GM23248 (cell line): ENCODE measurements around the gene SEMA3C. TPM values are rescaled to one million over a fixed set of nuclear protein-coding genes. Genes with fewer than 3 reads are reported as not detected.
A peak's percentile ranks its signal among the peaks of the same experiment; 100 is the strongest.
"Not testable (repeated sequence)": the region's sequence is repeated elsewhere in the genome, so short reads cannot be mapped to it uniquely, and the experiment has no call there.

ENCODE experiments used
- DNase-seq: peaks from one replicate; pipeline ENCODE4 v3.0.0-alpha.2; 2015
- H2AFZ ChIP-seq: fragments of 200-600 bp; sonication (generic); 2 replicates; pipeline ENCODE4 v1.6.1; 2016; ENCODE audit warnings: antibody characterized with exemption
- H3F3A ChIP-seq: fragments of 200-600 bp; sonication (generic); 2 replicates; pipeline ENCODE4 v1.6.1; 2016; ENCODE audit warnings: mild to moderate bottlenecking, antibody characterized with exemption, mixed run types; ENCODE audit not compliant: insufficient read depth
- H3K27ac ChIP-seq: fragments of 200-600 bp; sonication (generic); 2 replicates; pipeline ENCODE4 v1.5.1; 2016; ENCODE audit warnings: mild to moderate bottlenecking
- H3K27me3 ChIP-seq: fragments of 200-600 bp; sonication (generic); replicated peaks from 2 replicates; pipeline ENCODE4 v1.6.1; 2016; ENCODE audit warnings: mild to moderate bottlenecking; ENCODE audit not compliant: insufficient read depth
- H3K36me3 ChIP-seq: fragments of 200-600 bp; sonication (generic); 2 replicates; pipeline ENCODE4 v1.6.1; 2016; ENCODE audit warnings: low read depth, mild to moderate bottlenecking
- H3K4me1 ChIP-seq: fragments of 200-600 bp; sonication (generic); 2 replicates; pipeline ENCODE4 v1.6.1; 2016; ENCODE audit warnings: mild to moderate bottlenecking; ENCODE audit not compliant: insufficient read depth
- H3K4me2 ChIP-seq: fragments of 200-600 bp; sonication (generic); one replicate; pipeline ENCODE4 v1.6.1; 2016; ENCODE audit warnings: mild to moderate bottlenecking; ENCODE audit not compliant: unreplicated experiment
- H3K4me3 ChIP-seq: fragments of 200-600 bp; sonication (generic); 2 replicates; pipeline ENCODE4 v1.5.1; 2016; ENCODE audit warnings: mild to moderate bottlenecking
- H3K79me2 ChIP-seq: fragments of 200-600 bp; sonication (generic); 2 replicates; pipeline ENCODE4 v1.6.1; 2016; ENCODE audit warnings: mild to moderate bottlenecking; ENCODE audit not compliant: insufficient read depth
- H3K9ac ChIP-seq: fragments of 200-600 bp; sonication (generic); 2 replicates; pipeline ENCODE4 v1.6.1; 2016; ENCODE audit warnings: mild to moderate bottlenecking
- H3K9me2 ChIP-seq: fragments of 200-600 bp; sonication (generic); 2 replicates; pipeline ENCODE4 v1.6.1; 2016; ENCODE audit warnings: mixed run types, mild to moderate bottlenecking, moderate library complexity; ENCODE audit not compliant: insufficient read depth
- H3K9me3 ChIP-seq: fragments of 200-600 bp; sonication (generic); one replicate; pipeline ENCODE4 v1.6.1; 2017; ENCODE audit warnings: low read depth
- H4K20me1 ChIP-seq: fragments of 200-600 bp; sonication (generic); 2 replicates; pipeline ENCODE4 v1.6.0; 2016; ENCODE audit not compliant: insufficient read depth
- EZH2 ChIP-seq: fragments of 200-600 bp; sonication (generic); IDR thresholded peaks from 2 replicates; pipeline ENCODE4 v1.6.1; 2018; ENCODE audit warnings: antibody characterized with exemption, mild to moderate bottlenecking; ENCODE audit not compliant: insufficient read depth, poor library complexity, severe bottlenecking
- EZH2phosphoT487 ChIP-seq: fragments of 200-600 bp; sonication (generic); IDR thresholded peaks from 2 replicates; pipeline ENCODE4 v1.6.1; 2018; ENCODE audit warnings: antibody characterized with exemption, moderate library complexity, mild to moderate bottlenecking, low read depth; ENCODE audit not compliant: insufficient read depth
- WGBS, 2 experiments: methylation state at CpG; one replicate each; pipeline ENCODE4 v1.1.6; 2015 to 2017; ENCODE audit warnings: low lambda C conversion rate in 2 of 2, low coverage in 1 of 2; ENCODE audit errors: missing lambda C conversion rate in 2 of 2; 5-methylcytosine and 5-hydroxymethylcytosine counted together
- in situ Hi-C: fragments of 300-500 bp; cut with MboI; formaldehyde crosslinking; loops from 2 replicates; pipeline ENCODE4 v1.15.0; 2020
- polyA plus RNA-seq: library from polyadenylated mRNA; unstranded; fragments of >200 nt; fragmentation: Nextera tagmentation; extraction: Ambion mirVana; gene quantifications from 2 replicates; pipeline ENCODE4 v1.2.1, GENCODE V29; 2016
- total RNA-seq: library from RNA; depleted of rRNA; stranded (reverse); fragments of >200 nt; shearing (Covaris generic); gene quantifications from 2 replicates; pipeline ENCODE4 v1.2.3, GENCODE V29; 2014

Gene SEMA3C
- total and polyA plus RNA-seq, 2 experiments from 2014 or later: 316 to 612 TPM

DNA sequence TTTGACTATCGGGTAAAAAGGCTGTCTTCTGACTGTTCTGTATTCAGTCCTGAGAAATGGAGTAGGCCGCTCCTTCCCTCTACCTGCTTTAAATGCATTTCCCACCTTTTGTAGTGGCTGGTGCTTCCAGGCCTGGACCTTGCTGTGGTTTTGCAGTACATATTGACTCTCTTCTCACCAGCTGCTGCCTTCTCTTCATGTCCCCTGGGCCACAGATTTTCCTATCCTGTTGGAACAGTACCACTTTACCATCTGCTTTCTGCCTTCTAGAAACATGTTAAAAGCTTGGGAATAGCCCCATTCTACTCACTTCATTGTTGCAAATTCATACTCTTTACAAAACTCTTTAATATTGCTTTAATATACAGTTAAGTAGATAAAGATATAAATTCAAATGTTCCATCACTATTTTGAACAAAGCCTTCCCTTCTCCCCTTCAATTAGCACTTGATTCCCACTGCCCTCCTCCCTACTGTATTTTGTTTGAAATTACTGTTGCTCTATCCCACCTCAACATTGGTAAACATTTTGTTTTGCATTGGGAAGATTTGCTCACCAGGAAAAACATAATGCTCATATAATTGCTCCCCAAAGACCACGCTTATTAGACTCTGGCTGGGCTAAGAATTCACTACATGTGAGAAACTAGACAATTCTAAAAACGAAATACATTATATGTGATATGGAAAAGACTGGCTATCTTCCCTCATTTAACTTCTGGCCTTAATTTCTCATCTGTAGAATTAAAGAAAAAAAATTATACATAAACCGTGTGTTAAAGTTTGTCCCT is 17.3 kb upstream of the SEMA3C start:
- H2AFZ ChIP-seq: no peak overlapping the region
- no peaks in the 10 kb centered on the region for H3K27me3 ChIP-seq
- in situ Hi-C loops: no loop called here
- H3K9me2 ChIP-seq: 0 out of 2 replicates have a peak, but pooled peaks cover 3% of the 10 kb centered on the region
- no peak overlapping the region for H3K4me2 ChIP-seq
- H3K79me2 ChIP-seq: no peaks in the 10 kb centered on the region
- WGBS, 2 experiments: 90 to 91% methylated on average over 5 of the region's 5 CpGs
- TF ChIP-seq EZH2phosphoT487: no peak
- TF ChIP-seq EZH2: no peak
- no peak for DNase-seq
- no peaks in the 10 kb centered on the region for H4K20me1 ChIP-seq
- H3K4me1 ChIP-seq: peaks cover 25% of the 10 kb centered on the region
- no peak overlapping the region for H3K4me3 ChIP-seq
- H3K9me3 ChIP-seq: no peaks in the 10 kb centered on the region
- H3K9ac ChIP-seq: no peak overlapping the region
- no peak overlapping the region for H3K27ac ChIP-seq
- H3K36me3 ChIP-seq: no peaks in the 10 kb centered on the region
- H3F3A ChIP-seq: peaks cover 13% of the 10 kb centered on the region

DNA sequence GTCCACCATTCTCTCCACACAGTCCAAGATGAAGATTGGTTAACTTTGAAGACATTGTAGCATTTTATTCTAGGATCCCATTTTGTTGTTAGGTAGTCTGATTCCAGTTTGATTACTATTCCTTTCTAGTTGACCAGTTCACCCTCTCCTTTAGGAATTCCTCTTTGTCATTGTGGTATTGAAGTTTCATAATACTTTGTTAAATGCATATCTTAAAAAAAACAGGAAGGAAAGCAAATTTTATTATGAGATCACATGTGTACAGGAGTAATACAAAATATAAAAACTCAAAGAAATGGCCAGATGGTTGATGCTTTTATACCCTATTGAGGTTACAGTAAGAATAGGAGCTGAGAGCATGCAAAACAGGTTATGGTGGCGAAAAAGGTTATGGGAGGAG is 15.5 kb upstream of the SEMA3C start:
- Histone ChIP-seq H3K4me1 (peaks cover 15% of the 10 kb centered on the region), H4K20me1 (no peaks in the 10 kb centered on the region), H3K9me2 (0 out of 2 replicates have a peak, but pooled peaks cover 3% of the 10 kb centered on the region), H3F3A (no peaks in the 10 kb centered on the region), H3K79me2 (no peaks in the 10 kb centered on the region), H3K4me2 (peak overlapping the region; percentile 30), H3K4me3 (no peak overlapping the region), H3K36me3 (no peaks in the 10 kb centered on the region), H3K9me3 (no peaks in the 10 kb centered on the region), H3K27ac (peak overlapping the region; percentile 10; the same call in 1 of the 2 replicates), H3K9ac (no peak overlapping the region), H2AFZ (peak overlapping the region; percentile 30), H3K27me3 (no peaks in the 10 kb centered on the region)
- in situ Hi-C loops: no loop called here
- 90 to 100% methylated on average over 1 of the region's 1 CpG for WGBS, 2 experiments
- DNase-seq: peak; percentile 60
- TF ChIP-seq EZH2phosphoT487 (no peak), EZH2 (no peak)

DNA sequence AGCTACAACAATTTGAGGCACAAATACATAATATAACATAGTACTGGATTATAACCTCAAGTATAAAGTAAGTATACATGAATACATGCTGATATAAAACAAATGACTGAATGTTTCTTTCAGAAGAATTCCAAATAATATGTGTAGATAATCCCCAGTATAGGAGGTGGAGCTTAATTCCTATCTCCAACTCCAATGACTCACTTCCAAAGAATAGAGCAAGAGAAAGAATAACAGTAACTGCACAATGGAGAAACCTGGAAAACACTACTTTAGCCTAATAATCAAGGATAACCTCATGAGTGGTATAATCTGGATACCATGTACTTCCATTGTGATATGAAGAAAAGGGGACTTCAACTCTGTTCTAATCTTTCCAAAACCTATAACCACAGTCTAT is 13.7 kb upstream of the SEMA3C start:
- Histone ChIP-seq H3F3A (no peaks in the 10 kb centered on the region), H2AFZ (no peak overlapping the region), H3K4me1 (peaks cover 16% of the 10 kb centered on the region), H4K20me1 (no peaks in the 10 kb centered on the region), H3K9ac (no peak overlapping the region), H3K9me2 (0 out of 2 replicates have a peak, but pooled peaks cover 3% of the 10 kb centered on the region), H3K9me3 (no peaks in the 10 kb centered on the region), H3K27me3 (no peaks in the 10 kb centered on the region), H3K36me3 (no peaks in the 10 kb centered on the region), H3K4me3 (no peak overlapping the region), H3K4me2 (no peak overlapping the region), H3K79me2 (no peaks in the 10 kb centered on the region), H3K27ac (no peak overlapping the region)
- TF ChIP-seq EZH2 (no peak), EZH2phosphoT487 (no peak)
- peak; percentile 22 for DNase-seq
- in situ Hi-C loops: no loop called here

DNA sequence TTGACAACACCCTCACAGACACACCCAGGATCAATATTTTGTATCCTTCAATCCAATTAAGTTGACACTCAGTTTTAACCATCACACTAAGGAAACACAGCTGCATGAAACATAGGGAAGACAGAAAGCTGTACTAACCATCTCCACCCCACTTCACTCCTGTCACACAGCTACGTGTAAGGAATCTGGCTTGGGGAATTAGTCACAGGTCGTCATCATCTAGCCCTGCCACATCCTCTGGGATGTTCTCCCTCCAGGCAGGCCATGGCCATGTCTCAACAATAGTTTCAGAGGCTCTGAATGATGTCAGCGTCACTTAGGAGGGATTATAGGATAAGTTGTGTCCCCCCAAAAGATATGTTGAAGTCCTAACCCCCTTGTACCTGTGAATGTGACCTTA is 10.8 kb upstream of the SEMA3C start:
- Histone ChIP-seq H3K9me3 (no peaks in the 10 kb centered on the region), H3K4me2 (no peak overlapping the region), H3K9me2 (0 out of 2 replicates have a peak, but pooled peaks cover 3% of the 10 kb centered on the region), H3F3A (no peaks in the 10 kb centered on the region), H3K4me3 (no peak overlapping the region), H2AFZ (peak overlapping the region; percentile 21), H4K20me1 (no peaks in the 10 kb centered on the region), H3K4me1 (peaks cover 13% of the 10 kb centered on the region), H3K27me3 (no peaks in the 10 kb centered on the region), H3K27ac (peak overlapping the region; percentile 32), H3K36me3 (no peaks in the 10 kb centered on the region), H3K79me2 (no peaks in the 10 kb centered on the region), H3K9ac (no peak overlapping the region)
- peak; percentile 72 for DNase-seq
- 27 to 34% methylated on average over 3 of the region's 3 CpGs for WGBS, 2 experiments
- in situ Hi-C loops: no loop called here
- TF ChIP-seq EZH2phosphoT487 (no peak), EZH2 (no peak)

DNA sequence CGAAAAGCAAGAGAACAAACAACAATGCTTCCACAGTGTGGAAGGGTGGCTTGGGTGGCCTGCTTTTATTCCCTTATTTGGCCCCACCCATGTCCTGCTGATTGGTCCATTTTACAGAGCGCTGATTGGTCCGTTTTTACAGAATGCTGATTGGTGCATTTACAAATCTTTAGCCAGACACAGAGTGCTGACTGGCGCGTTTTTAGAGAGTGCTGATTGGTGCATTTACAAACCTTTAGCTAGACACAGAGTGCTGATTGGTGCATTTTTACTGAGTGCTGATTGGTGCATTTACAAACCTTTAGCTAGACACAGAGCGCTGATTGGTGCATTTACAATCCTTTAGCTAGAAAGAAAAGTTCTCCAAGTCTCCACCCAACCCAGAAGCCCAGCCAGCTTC is 8.1 kb upstream of the SEMA3C start:
- H3K9me2 ChIP-seq, H3K4me2 ChIP-seq, in situ Hi-C loops, H3K4me3 ChIP-seq, H3K27ac ChIP-seq, H3K79me2 ChIP-seq, H4K20me1 ChIP-seq, H3K36me3 ChIP-seq, H3K4me1 ChIP-seq, DNase-seq, H3F3A ChIP-seq, H2AFZ ChIP-seq, H3K27me3 ChIP-seq, H3K9ac ChIP-seq, H3K9me3 ChIP-seq: not testable (repeated sequence)
- 97 to 98% methylated on average over 6 of the region's 6 CpGs for WGBS, 2 experiments
